ENCODE results near the gene ABHD4. TPM values are rescaled to one million over a fixed set of nuclear protein-coding genes. Genes with fewer than 3 reads are reported as not detected.

ABHD4 gene
- total and polyA plus RNA-seq, 2 donors (not counting 1 experiment from before 2014, with no cell fraction given), result 10.5 to 22.7 TPM

DNA sequence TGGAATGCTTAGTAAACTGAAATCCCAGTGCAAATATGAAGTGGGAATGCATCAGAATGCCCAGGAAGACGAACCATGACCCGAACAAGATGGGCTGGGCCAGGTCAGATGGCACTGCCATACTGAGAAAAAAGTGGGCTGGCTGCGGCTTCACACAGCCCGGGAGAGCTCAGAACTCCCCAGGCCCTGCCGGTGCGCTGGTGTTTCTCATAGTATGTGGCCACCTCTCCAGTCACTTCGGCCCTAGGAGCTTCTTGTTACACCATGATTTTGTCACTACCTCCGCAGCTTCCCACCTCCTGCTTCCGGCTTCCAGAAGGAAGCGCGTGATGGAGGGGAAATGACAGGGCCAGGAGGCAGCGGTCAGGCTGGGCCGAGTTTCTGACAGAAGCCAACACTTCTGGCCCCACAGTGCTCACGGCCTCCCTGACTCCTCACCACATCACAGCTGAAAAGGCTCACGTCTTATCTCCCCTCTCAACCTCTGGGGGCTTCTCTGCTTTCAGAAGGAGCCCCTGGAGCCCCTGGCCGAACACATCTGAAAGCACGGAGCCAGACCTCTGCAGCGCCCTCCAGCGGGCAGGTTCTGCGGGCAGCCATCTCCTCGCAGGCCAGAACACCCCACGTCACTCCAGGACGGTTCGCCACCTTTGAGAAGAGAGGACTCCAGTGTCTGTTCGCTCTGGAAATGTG lies 39.7 kb upstream of the ABHD4 start:
- H3K27me3 Mint-ChIP-seq, result peaks cover 3% of the 10 kb centered on the region
- H3K9ac ChIP-seq (ENCODE audit: low read length), result peak overlapping the region; percentile 57
- peak overlapping the region; percentile 99 to 100 for H3K27ac ChIP-seq (ENCODE audit: low read length in 2 of 2)
- DNase-seq (no peak), ATAC-seq (ENCODE audit: low read depth) (no peak)
- H2AFZ ChIP-seq (ENCODE audit: insufficient read depth, low read depth, low read length, poor library complexity, severe bottlenecking), result peak overlapping the region; percentile 86
- intact Hi-C loops (cut with micrococcal nuclease), result loop anchor here (5.0 kb wide), 2 partner anchors 36 to 499 kb away; partner anchors contain the start of gene CDH24
- TF ChIP-seq, protein P1, sequence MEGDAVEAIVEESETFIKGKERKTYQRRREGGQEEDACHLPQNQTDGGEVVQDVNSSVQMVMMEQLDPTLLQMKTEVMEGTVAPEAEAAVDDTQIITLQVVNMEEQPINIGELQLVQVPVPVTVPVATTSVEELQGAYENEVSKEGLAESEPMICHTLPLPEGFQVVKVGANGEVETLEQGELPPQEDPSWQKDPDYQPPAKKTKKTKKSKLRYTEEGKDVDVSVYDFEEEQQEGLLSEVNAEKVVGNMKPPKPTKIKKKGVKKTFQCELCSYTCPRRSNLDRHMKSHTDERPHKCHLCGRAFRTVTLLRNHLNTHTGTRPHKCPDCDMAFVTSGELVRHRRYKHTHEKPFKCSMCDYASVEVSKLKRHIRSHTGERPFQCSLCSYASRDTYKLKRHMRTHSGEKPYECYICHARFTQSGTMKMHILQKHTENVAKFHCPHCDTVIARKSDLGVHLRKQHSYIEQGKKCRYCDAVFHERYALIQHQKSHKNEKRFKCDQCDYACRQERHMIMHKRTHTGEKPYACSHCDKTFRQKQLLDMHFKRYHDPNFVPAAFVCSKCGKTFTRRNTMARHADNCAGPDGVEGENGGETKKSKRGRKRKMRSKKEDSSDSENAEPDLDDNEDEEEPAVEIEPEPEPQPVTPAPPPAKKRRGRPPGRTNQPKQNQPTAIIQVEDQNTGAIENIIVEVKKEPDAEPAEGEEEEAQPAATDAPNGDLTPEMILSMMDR (IDR thresholded peaks at IDR 0.05), result no peak
- no peak for TF ChIP-seq EZH2 (IDR thresholded peaks at IDR 0.05; ENCODE audit: borderline replicate concordance, insufficient read depth, low read depth, low read length, poor library complexity, severe bottlenecking)
- no peaks in the 10 kb centered on the region for H3K27me3 ChIP-seq (replicated peaks in 1 of 4; ENCODE audit: control extremely low read depth in 1 of 4, control insufficient read depth in 3 of 4, insufficient read depth in 4 of 4, low read length in 3 of 4)
- H3K27ac Mint-ChIP-seq, result peak overlapping the region; percentile 97
- H3K9me3 ChIP-seq (ENCODE audit: control extremely low read depth in 1 of 3, control insufficient read depth in 2 of 3, insufficient read depth in 1 of 3, low read length in 2 of 3), result no peaks in the 10 kb centered on the region
- H3K36me3 ChIP-seq (replicated peaks in 1 of 2; ENCODE audit: control extremely low read depth in 1 of 2, control insufficient read depth in 1 of 2, extremely low read depth in 1 of 2, insufficient read depth in 2 of 2, low read length in 1 of 2), result no peaks in the 10 kb centered on the region
- ChIA-PET POLR2A (interaction anchor here (1.6 kb wide), 1 partner anchor 12 kb away, joined by 4 read pairs; no protein-coding TSS in a partner anchor), CTCF (interaction anchor here (0.6 to 5.6 kb wide), 7 partner anchors 8 to 277 kb away, joined by 3 to 164 read pairs (median 4); no protein-coding TSS in a partner anchor)
- peaks cover 74 to 91% of the 10 kb centered on the region in 2 donors for H3K4me1 ChIP-seq (ENCODE audit: control insufficient read depth in 2 of 2, insufficient read depth in 2 of 2, low read length in 2 of 2)
- H3K4me3 ChIP-seq (ENCODE audit: control extremely low read depth in 1 of 5, extremely low read depth in 1 of 5, insufficient read depth in 1 of 5, low read depth in 2 of 5, low read length in 4 of 5), result no peak overlapping the region
- H3K4me3 Mint-ChIP-seq, result no peak overlapping the region
- peaks cover 7% of the 10 kb centered on the region for H3K79me2 ChIP-seq (ENCODE audit: control insufficient read depth, insufficient read depth, low read length)
- H3K9me3 Mint-ChIP-seq (ENCODE audit: insufficient read depth), result no peaks in the 10 kb centered on the region
- no peaks in the 10 kb centered on the region for H4K20me1 ChIP-seq (ENCODE audit: control insufficient read depth, insufficient read depth, low read length, poor library complexity, severe bottlenecking)
- H3K4me1 Mint-ChIP-seq, result peaks cover 82% of the 10 kb centered on the region
- 78% methylated on average over 20 of the region's 25 CpGs for WGBS (ENCODE audit: insufficient coverage)
- peak overlapping the region; percentile 86 for H3K4me2 ChIP-seq (replicated peaks; ENCODE audit: low read depth, low read length, poor library complexity, severe bottlenecking)

DNA sequence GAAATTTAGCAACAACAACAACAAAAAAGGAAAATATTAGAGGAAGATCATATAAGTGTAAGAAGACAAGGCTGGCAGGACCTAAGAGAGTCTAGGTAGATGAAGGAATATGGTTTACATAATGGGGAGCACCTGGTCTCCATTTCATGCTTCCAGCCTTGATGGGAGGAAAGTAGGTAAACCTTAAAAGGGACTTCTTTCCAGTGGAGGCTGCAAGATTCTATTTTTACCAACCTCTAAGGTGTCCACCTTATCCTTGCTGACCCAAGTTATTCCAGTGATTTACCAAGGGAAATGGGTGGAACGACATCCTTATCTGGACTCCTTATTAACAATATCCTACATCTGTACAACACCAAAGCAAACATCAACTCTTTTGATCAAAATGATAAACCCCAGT lies 39.1 kb upstream of the ABHD4 start:
- H3K27ac ChIP-seq (ENCODE audit: low read length in 2 of 2), result peak overlapping the region in 1 of 2 donors; percentile 100
- peaks cover 81 to 91% of the 10 kb centered on the region in 2 donors for H3K4me1 ChIP-seq (ENCODE audit: control insufficient read depth in 2 of 2, insufficient read depth in 2 of 2, low read length in 2 of 2)
- ChIA-PET CTCF (interaction anchor here (1.0 to 15.3 kb wide), 4 partner anchors 8 to 167 kb away, joined by 4 to 354 read pairs (median 84); no protein-coding TSS in a partner anchor), POLR2A (interaction anchor here (1.6 kb wide), 1 partner anchor 11 kb away, joined by 4 read pairs; no protein-coding TSS in a partner anchor)
- H3K9me3 ChIP-seq (ENCODE audit: control extremely low read depth in 1 of 3, control insufficient read depth in 2 of 3, insufficient read depth in 1 of 3, low read length in 2 of 3), result no peaks in the 10 kb centered on the region
- peaks cover 14% of the 10 kb centered on the region for H3K79me2 ChIP-seq (ENCODE audit: control insufficient read depth, insufficient read depth, low read length)
- no peak overlapping the region for H3K9ac ChIP-seq (ENCODE audit: low read length)
- peak overlapping the region; percentile 86 for H3K4me2 ChIP-seq (replicated peaks; ENCODE audit: low read depth, low read length, poor library complexity, severe bottlenecking)
- no peaks in the 10 kb centered on the region for H4K20me1 ChIP-seq (ENCODE audit: control insufficient read depth, insufficient read depth, low read length, poor library complexity, severe bottlenecking)
- H3K27me3 ChIP-seq (replicated peaks in 1 of 4; ENCODE audit: control extremely low read depth in 1 of 4, control insufficient read depth in 3 of 4, insufficient read depth in 4 of 4, low read length in 3 of 4), result no peaks in the 10 kb centered on the region
- DNase-seq (no peak), ATAC-seq (ENCODE audit: low read depth) (no peak)
- H3K4me3 ChIP-seq (ENCODE audit: control extremely low read depth in 1 of 5, extremely low read depth in 1 of 5, insufficient read depth in 1 of 5, low read depth in 2 of 5, low read length in 4 of 5), result no peak overlapping the region
- peaks cover 0 to 6% of the 10 kb centered on the region in 2 experiments for H3K36me3 ChIP-seq (replicated peaks in 1 of 2; ENCODE audit: control extremely low read depth in 1 of 2, control insufficient read depth in 1 of 2, extremely low read depth in 1 of 2, insufficient read depth in 2 of 2, low read length in 1 of 2)
- TF ChIP-seq EZH2 (IDR thresholded peaks at IDR 0.05; ENCODE audit: borderline replicate concordance, insufficient read depth, low read depth, low read length, poor library complexity, severe bottlenecking), result no peak
- TF ChIP-seq, protein P1 (IDR thresholded peaks at IDR 0.05), result no peak
- no peak overlapping the region for H2AFZ ChIP-seq (ENCODE audit: insufficient read depth, low read depth, low read length, poor library complexity, severe bottlenecking)
- Mint-ChIP-seq H3K4me1 (peaks cover 83% of the 10 kb centered on the region), H3K9me3 (ENCODE audit: insufficient read depth) (no peaks in the 10 kb centered on the region), H3K27me3 (peaks cover 3% of the 10 kb centered on the region), H3K4me3 (no peak overlapping the region), H3K27ac (peak overlapping the region; percentile 97)
- WGBS (ENCODE audit: insufficient coverage), result 100% methylated on average over 1 of the region's 1 CpG
- intact Hi-C loops (cut with micrococcal nuclease), result loop anchor here (5.0 kb wide), 2 partner anchors 37 to 498 kb away; partner anchors contain the start of gene CDH24

Data from B cell (primary cell).